MM.1S (cell line): ENCODE measurements around the gene JCAD.

Source experiments
- CTCF ChIP-seq: fragments of 300-600 bp; sonication (generic); IDR thresholded peaks from 2 replicates; pipeline ENCODE4 v1.5.1; 2016; ENCODE audit warnings: antibody characterized with exemption, low read length, mixed read lengths
- EZH2 ChIP-seq: fragments of 300-600 bp; sonication (generic); optimal IDR thresholded peaks from 2 replicates; pipeline ENCODE3; 2017; ENCODE audit warnings: low read depth, mild to moderate bottlenecking, antibody characterized with exemption, low read length, mixed read lengths
- EZH2phosphoT487 ChIP-seq: fragments of 300-600 bp; sonication (generic); IDR thresholded peaks from 2 replicates; pipeline ENCODE4 v1.6.1; 2018; ENCODE audit warnings: antibody characterized with exemption, low read length

GRCh38 chr10:30029164-30029871 is 30.1 kb downstream of the JCAD start:
- no peak for TF ChIP-seq CTCF
- no peak for TF ChIP-seq EZH2phosphoT487
- TF ChIP-seq EZH2: no peak
